ENCODE data around the gene CDX2. TPM values are rescaled to one million over a fixed set of nuclear protein-coding genes. Genes with fewer than 3 reads are reported as not detected.

Gene CDX2
- total RNA-seq, 1 donor from 2014 or later: not detected

GRCh38 chr13:27918918-27919658, 50.0 kb downstream of the CDX2 start:
- intact Hi-C loops (cut with micrococcal nuclease): loop anchor here (1.0 kb wide), 1 partner anchor 36 kb away; no protein-coding TSS in a partner anchor

GRCh38 chr13:27918041-27918917, 50.8 kb downstream of the CDX2 start:
- intact Hi-C loops (cut with micrococcal nuclease): no loop called here

GRCh38 chr13:27917121-27917947, 51.8 kb downstream of the CDX2 start:
- intact Hi-C loops (cut with micrococcal nuclease): no loop called here

GRCh38 chr13:27915301-27916207, 53.6 kb downstream of the CDX2 start:
- intact Hi-C loops (cut with micrococcal nuclease): no loop called here

- intact Hi-C loops (cut with micrococcal nuclease): no loop called here
These were observed 56.0 kb downstream of the CDX2 start for GRCh38 chr13:27913160-27913559.

- intact Hi-C loops (cut with micrococcal nuclease): no loop called here
These were observed 57.6 kb downstream of the CDX2 start for GRCh38 chr13:27911521-27911920.

Other genes starting within 250 kb of the CDX2 start
- gene GSX1, start 176.8 kb downstream of the CDX2 start, total RNA-seq: not detected in 2 replicates
- gene PDX1, start 49.3 kb downstream of the CDX2 start, total RNA-seq: not detected in 2 replicates
- gene URAD, start 19.4 kb upstream of the CDX2 start, total RNA-seq: not detected in 2 replicates
- gene FLT3, start 131.3 kb upstream of the CDX2 start, total RNA-seq: not detected in 2 replicates
- gene PAN3, start 169.2 kb upstream of the CDX2 start, total RNA-seq: 40.1 and 40.8 TPM in 2 replicates

Measured in T-helper 1 cell treated with Interleukin-12 subunit alpha and Interleukin-12 subunit beta and Interleukin-4 antibody, amounts not matched to agents 30 ng/mL and 1 ng/mL, for 36 hours (primary cell).